HEK293 (cell line): ENCODE data around the gene ITGB4.

Experiments
- CTCF ChIA-PET: fragments of 350-600 bp; formaldehyde crosslinking; extraction: SDS; loops from one replicate; lab custom pipeline; 2021; ENCODE audit warnings: antibody characterized with exemption; lab: Yijun Ruan, JAX
- POLR2A ChIA-PET: fragments of 300-600 bp; formaldehyde crosslinking; extraction: SDS; loops from one replicate; lab custom pipeline; 2020; ENCODE audit warnings: antibody characterized with exemption, inconsistent platforms; lab: Yijun Ruan, JAX
- H3K27ac ChIP-seq: fragments of 200-500 bp; sonication (Bioruptor generic); 2 replicates; pipeline ENCODE4 v1.5.1; 2014; ENCODE audit warnings: low read depth, low read length, control low read depth, inconsistent platforms; ENCODE audit errors: extremely low read depth
- H3K36me3 ChIP-seq, 2 experiments: fragments of 200-500 bp in 1 of 2; sonication (Bioruptor generic) in 1 of 2; 1 replicate in 1 of 2; 2 replicates in 1 of 2; pipeline ENCODE4 v1.5.1; 2014 to 2017; ENCODE audit warnings: inconsistent platforms in 2 of 2, low read length in 2 of 2; ENCODE audit not compliant: control insufficient read depth in 2 of 2, insufficient read depth in 1 of 2
- H3K4me1 ChIP-seq: fragments of 200-500 bp; sonication (Bioruptor generic); 2 replicates; pipeline ENCODE4 v1.5.1; 2014; ENCODE audit warnings: mild to moderate bottlenecking, low read length, inconsistent platforms; ENCODE audit not compliant: control insufficient read depth, insufficient read depth
- H3K4me3 ChIP-seq: 2 replicates; pipeline ENCODE4 v1.5.1; 2011; ENCODE audit warnings: low read depth, mild to moderate bottlenecking, control low read depth, low read length, moderate library complexity
- H3K9me3 ChIP-seq: fragments of 200-500 bp; sonication (Bioruptor generic); 2 replicates; pipeline ENCODE4 v1.5.1; 2014; ENCODE audit warnings: low read depth, low read length, inconsistent platforms; ENCODE audit not compliant: control insufficient read depth, insufficient read depth
- BCL6B ChIP-seq: fragments of 450-650 bp; formaldehyde crosslinking; IDR thresholded peaks from 2 replicates; pipeline ENCODE4 v1.5.1; 2017; ENCODE audit warnings: missing biosample characterization, missing genetic modification characterization
- PRDM1 ChIP-seq: fragments of 450-650 bp; formaldehyde crosslinking; IDR thresholded peaks from 2 replicates; pipeline ENCODE4; 2016; ENCODE audit warnings: missing biosample characterization, missing genetic modification characterization
- RBAK ChIP-seq: fragments of 450-650 bp; formaldehyde crosslinking; IDR thresholded peaks from 2 replicates; pipeline ENCODE4 v1.5.1; 2016; ENCODE audit warnings: missing biosample characterization, missing genetic modification characterization
- SCRT2 ChIP-seq: fragments of 450-650 bp; formaldehyde crosslinking; IDR thresholded peaks from 2 replicates; pipeline ENCODE4 v1.5.1; 2016; ENCODE audit warnings: missing biosample characterization, missing genetic modification characterization
- SP2 ChIP-seq: fragments of 450-650 bp; formaldehyde crosslinking; IDR thresholded peaks from 2 replicates; pipeline ENCODE4 v1.5.1; 2016; ENCODE audit warnings: missing biosample characterization, missing genetic modification characterization
- YY2 ChIP-seq: fragments of 450-650 bp; formaldehyde crosslinking; IDR thresholded peaks from 2 replicates; pipeline ENCODE4 v1.5.1; 2016; ENCODE audit warnings: missing biosample characterization, missing genetic modification characterization
- ZBTB26 ChIP-seq: fragments of 450-650 bp; formaldehyde crosslinking; optimal IDR thresholded peaks from 2 replicates; pipeline ENCODE3; 2016; ENCODE audit warnings: missing biosample characterization, mild to moderate bottlenecking, missing genetic modification characterization
- ZIC2 ChIP-seq: fragments of 450-650 bp; formaldehyde crosslinking; IDR thresholded peaks from 2 replicates; pipeline ENCODE4 v1.5.1; 2016; ENCODE audit warnings: missing biosample characterization, missing genetic modification characterization
- ZNF10 ChIP-seq: fragments of 450-650 bp; formaldehyde crosslinking; IDR thresholded peaks from 2 replicates; pipeline ENCODE4 v1.5.1; 2017; ENCODE audit warnings: missing biosample characterization, missing genetic modification characterization
- ZNF184 ChIP-seq: fragments of 450-650 bp; IDR thresholded peaks from 2 replicates; pipeline ENCODE4 v1.5.1; 2018; ENCODE audit warnings: missing biosample characterization, mild to moderate bottlenecking, missing genetic modification characterization
- ZNF23 ChIP-seq: fragments of 450-650 bp; formaldehyde crosslinking; IDR thresholded peaks from 2 replicates; pipeline ENCODE4 v1.5.1; 2016; ENCODE audit warnings: missing biosample characterization, missing genetic modification characterization, borderline replicate concordance
- ZNF239 ChIP-seq: fragments of 450-650 bp; formaldehyde crosslinking; IDR thresholded peaks from 2 replicates; pipeline ENCODE4 v1.5.1; 2016; ENCODE audit warnings: missing biosample characterization, missing genetic modification characterization
- ZNF280C ChIP-seq: fragments of 450-650 bp; formaldehyde crosslinking; IDR thresholded peaks from 2 replicates; pipeline ENCODE4 v1.5.1; 2016; ENCODE audit warnings: missing biosample characterization, missing genetic modification characterization
- ZNF292 ChIP-seq: fragments of 450-650 bp; formaldehyde crosslinking; IDR thresholded peaks from 2 replicates; pipeline ENCODE4 v1.5.1; 2016; ENCODE audit warnings: low read depth, missing biosample characterization, missing genetic modification characterization, borderline replicate concordance
- ZNF391 ChIP-seq: fragments of 450-650 bp; formaldehyde crosslinking; IDR thresholded peaks from 2 replicates; pipeline ENCODE4 v1.5.1; 2016; ENCODE audit warnings: low read depth, missing biosample characterization, missing genetic modification characterization, borderline replicate concordance
- ZNF449 ChIP-seq: fragments of 450-650 bp; formaldehyde crosslinking; IDR thresholded peaks from 2 replicates; pipeline ENCODE4 v1.5.1; 2017; ENCODE audit warnings: missing biosample characterization, mild to moderate bottlenecking, missing genetic modification characterization, moderate library complexity
- ZNF518A ChIP-seq: fragments of 450-650 bp; formaldehyde crosslinking; conservative IDR thresholded peaks from 2 replicates; pipeline ENCODE4 v1.5.1; 2016; ENCODE audit warnings: low read depth, missing biosample characterization, missing genetic modification characterization
- ZNF561 ChIP-seq: fragments of 450-650 bp; IDR thresholded peaks from 2 replicates; pipeline ENCODE4 v1.5.1; 2018; ENCODE audit warnings: missing biosample characterization, missing genetic modification characterization, borderline replicate concordance
- ZNF580 ChIP-seq: fragments of 450-650 bp; formaldehyde crosslinking; IDR thresholded peaks from 2 replicates; pipeline ENCODE4 v1.5.1; 2016; ENCODE audit warnings: missing biosample characterization, missing genetic modification characterization
- ZNF645 ChIP-seq: fragments of 450-650 bp; formaldehyde crosslinking; IDR thresholded peaks from 2 replicates; pipeline ENCODE4; 2016; ENCODE audit warnings: missing biosample characterization, missing genetic modification characterization

Gene ITGB4

GRCh38 chr17:75724016-75725003, 3.1 kb downstream of the ITGB4 start:
- Histone ChIP-seq H3K9me3 (no peaks in the 10 kb centered on the region), H3K4me3 (no peak overlapping the region), H3K36me3 (no peaks in the 10 kb centered on the region), H3K27ac (no peak overlapping the region), H3K4me1 (no peaks in the 10 kb centered on the region; the same call in 1 of the 2 replicates)
- ChIA-PET CTCF (interaction anchor here (0.6 to 8.4 kb wide), 4 partner anchors 23 to 134 kb away, joined by 3 to 51 read pairs (median 3); no protein-coding TSS in a partner anchor), POLR2A (no interaction called here)
- TF ChIP-seq ZNF239 (tag by site-specific recombination), result no peak
- no peak for TF ChIP-seq ZNF10 (tag by site-specific recombination)
- TF ChIP-seq ZIC2, result peak; percentile 66
- TF ChIP-seq ZNF184 (tag by site-specific recombination), result no peak
- TF ChIP-seq YY2 (tag by site-specific recombination), result no peak
- TF ChIP-seq ZBTB26, result no peak
- TF ChIP-seq ZNF280C (tag by site-specific recombination), result no peak
- no peak for TF ChIP-seq ZNF292 (tag by site-specific recombination)

- Histone ChIP-seq H3K9me3 (no peaks in the 10 kb centered on the region), H3K4me1 (no peaks in the 10 kb centered on the region; the same call in 1 of the 2 replicates), H3K4me3 (no peak overlapping the region), H3K27ac (no peak overlapping the region), H3K36me3 (no peaks in the 10 kb centered on the region)
- CTCF ChIA-PET, result interaction anchor here (0.9 to 8.4 kb wide), 4 partner anchors 12 to 95 kb away, joined by 3 to 51 read pairs (median 3); no protein-coding TSS in a partner anchor
- POLR2A ChIA-PET, result no interaction called here
- TF ChIP-seq ZNF391 (tag by site-specific recombination) (no peak), SCRT2 (tag by site-specific recombination) (no peak), ZNF645 (no peak), ZNF449 (tag by site-specific recombination) (no peak), RBAK (no peak), ZNF518A (no peak), BCL6B (tag by site-specific recombination) (no peak), PRDM1 (tag by site-specific recombination) (no peak), ZNF23 (tag by site-specific recombination) (no peak), SP2 (tag by site-specific recombination) (no peak), ZNF561 (tag by site-specific recombination) (no peak), ZNF580 (no peak)
Measured at GRCh38 chr17:75725504-75725903, 4.2 kb downstream of the ITGB4 start.
